Measurements from ENCODE around the gene FRMD4A.

FRMD4A gene

DNA sequence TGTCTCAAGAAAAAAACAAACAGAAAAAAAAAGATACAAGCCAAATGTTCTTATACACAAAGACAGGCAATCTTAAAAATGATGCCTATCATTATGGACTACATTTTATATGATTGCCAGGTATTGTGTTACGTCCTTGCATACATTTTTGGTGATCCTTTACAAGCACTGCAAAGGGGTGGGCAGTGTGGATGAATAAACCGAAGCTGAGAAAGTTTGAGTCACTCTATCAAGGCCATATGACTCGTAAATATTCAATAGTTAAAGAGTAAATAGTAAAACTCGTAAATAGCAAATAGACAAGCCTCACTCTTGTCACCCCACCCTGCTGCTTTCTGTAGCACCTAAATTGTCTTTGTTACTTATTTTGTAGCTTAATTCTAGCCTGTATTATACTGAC, 326.2 kb downstream of the FRMD4A start:
- DNase-seq: no peak

DNA sequence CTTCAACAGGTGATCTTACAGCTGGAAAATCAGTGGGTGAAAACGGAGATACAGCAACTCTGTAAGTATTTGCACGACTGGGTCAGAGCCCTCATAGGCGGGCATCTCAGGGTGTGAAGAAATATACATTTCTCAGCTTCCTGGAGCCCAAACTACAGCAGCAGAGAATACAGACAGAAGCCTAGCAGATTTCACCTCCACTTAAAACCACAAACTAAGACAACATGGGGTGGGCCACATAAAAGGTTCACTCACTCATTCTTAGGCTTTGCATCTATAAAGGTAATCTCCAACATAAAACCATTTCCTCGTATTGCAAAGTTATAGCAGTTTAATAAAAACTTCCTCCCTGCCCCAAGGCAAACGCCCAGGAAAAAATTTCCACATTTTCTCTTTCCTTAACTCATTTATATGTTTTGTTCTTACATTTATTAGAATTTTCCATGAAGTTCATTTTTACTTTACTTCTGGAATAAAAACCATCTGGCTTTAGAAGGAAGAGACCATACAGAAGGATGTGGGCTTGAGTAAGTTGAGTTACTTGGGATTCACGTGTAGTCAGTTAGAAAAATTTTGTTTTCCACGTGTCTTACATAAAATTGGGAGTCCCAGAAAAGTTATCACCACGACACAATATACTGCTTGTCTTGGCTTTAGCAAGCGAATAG, 327.1 kb downstream of the FRMD4A start:
- no peak for DNase-seq

DNA sequence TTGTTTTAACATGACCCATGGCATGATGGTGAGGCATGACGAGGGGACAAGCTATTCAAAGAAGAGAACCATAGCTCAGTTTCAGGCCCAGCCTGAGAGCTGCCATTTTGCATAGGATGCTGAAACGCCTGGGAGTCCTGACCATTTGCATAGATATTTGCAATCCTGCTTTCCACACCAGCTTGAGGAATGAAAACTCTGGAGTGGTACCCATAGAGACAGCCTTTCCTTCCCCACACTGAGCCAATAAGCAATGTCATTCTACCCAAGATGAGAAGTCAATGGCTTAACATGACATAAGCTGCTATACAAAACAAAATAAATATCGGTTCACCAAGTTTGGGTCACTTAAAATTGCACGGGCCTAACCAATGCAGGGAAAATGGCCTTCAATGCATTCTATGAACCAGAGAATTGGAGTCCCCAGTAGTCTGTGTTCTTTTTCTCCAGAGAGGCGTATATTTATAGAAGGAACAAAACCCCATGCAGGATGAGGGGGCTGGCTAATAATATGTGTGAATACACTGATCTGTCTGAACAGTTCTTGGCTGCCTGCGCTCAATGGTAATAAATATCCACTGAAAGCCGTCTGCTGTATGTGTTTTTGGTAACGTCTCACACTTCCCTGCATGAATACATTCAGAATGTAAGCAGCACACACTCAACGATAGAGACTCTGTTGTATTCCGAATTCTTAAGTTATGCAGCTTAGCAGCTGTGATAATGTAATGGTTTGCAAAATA, 329.3 kb downstream of the FRMD4A start:
- no peak for DNase-seq

DNA sequence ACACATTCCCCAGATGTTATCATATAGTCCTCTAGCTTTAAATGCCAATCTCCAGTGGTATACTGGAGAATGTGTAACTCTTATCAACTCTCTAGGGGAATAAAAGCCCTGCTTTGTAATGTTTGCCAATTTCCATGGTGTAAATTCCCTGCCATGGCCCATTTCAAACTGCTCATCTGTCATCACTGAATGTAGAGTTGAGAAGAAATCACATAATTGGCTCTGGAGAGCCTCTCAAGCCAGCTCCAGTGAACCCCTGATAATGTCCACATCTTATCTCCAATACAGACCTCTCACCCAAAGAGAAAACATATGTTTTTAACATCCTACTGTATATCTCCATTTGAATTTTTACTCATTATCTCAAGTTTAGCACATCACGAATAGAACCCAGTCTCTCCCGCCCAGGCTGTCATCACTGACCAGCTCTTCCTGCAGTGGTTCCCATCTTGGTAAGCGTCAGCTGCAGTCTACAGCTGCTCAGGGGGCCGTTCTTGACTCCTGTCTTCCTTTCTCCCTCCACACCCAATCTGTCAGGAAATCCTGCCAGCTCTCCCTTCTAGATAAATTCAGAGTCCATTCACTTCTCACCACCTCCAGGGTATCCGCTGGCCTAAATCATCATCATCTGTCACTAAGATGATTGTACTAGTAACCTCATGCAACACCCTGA, 332.4 kb downstream of the FRMD4A start:
- DNase-seq: peak; percentile 38

DNA sequence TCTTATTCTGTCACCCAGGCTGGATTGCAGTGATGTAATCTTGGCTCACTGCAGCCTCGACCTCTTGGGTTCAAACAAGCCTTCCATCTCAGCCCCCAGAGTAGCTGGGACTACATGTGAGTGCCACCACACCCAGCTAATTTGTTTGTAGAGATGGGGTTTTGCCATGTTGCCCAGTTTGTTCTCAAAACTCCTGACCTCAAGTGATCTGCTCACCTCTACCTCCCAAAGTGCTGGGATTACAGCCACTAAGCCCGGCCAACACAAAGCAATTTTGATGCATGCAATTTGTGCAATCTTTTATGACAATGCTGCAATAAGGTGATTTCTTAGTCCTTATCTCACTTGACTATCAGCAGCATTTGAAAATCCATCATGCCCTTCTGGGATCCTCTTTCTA, 333.1 kb downstream of the FRMD4A start:
- no peak for DNase-seq

DNA sequence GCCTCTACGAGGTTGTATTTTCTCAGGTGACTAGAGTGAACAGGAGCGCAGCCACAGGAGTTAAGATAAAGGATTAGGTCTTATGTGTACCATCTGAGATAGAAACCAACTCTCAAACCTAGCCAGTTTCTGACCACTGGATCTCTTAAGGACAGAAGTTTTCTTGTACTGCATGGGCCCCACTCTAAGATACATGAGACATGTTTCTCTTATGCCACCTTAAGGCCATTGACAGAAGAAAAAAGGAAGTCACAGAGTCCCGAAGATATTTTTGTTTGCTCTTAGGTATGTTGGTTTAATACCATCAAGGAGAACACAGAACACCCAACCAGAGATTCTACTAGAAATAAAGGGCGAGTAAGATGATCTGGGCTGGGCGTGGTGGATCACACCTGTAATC, 335.8 kb downstream of the FRMD4A start:
- DNase-seq: no peak

DNA sequence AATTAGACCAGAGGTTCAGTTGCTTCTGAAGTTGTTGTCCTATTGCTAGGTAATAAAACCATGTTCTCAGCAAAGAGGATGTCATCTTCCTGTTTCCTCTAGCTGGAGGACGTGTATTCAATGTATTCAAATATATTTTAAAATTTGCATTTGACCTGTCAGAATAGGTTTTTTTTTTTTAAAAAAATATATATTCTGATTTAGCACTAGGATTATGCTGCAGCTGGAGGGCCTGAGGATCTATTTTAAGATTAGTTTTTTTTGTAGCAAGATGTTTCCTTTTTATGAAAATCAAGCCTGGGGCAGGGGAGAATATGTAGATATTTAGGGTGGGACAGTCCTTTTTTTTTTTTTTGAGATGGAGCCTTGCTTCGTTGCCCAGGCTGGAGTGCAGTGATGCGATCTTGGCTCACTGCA, 337.0 kb downstream of the FRMD4A start:
- no peak for DNase-seq

DNA sequence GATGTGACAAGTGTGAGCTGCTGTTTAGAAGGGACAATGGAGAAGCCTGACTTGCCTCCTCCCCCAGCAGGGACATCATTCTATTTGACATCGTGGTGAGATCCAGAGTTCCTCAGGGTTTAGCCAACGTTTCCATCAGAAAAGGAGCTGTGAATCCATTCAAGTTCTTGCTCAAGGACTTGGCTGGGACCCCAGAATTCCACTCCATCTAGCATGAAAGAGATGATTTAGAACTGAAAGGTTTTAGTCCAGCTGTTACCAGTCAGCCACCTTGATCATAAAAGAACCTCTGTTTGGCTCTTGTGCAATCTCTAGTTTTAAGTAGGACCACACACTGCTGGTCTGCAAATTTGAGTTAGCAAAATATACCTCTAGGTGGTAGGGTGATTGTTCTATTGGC, 337.6 kb downstream of the FRMD4A start:
- peak; percentile 97 for DNase-seq

DNA sequence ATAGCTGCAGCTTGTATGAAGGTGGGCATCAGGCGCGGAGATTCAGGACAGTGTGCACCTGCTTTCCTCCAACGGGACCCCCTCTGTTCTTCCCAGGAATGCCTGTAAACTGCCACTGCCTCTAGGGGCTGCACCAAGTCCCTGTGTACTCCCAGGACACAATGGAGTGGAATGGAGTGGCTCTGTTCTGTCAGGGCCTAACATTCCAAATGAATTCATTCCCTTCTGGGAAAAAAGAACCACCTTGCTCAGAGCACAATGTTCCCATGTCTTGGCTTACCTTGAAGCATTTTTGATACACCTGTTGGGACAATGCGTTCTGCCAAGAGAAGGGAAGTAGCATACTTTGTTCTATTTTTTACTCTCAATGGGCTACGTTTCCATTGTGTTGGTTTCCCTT, 339.4 kb downstream of the FRMD4A start:
- no peak for DNase-seq

DNA sequence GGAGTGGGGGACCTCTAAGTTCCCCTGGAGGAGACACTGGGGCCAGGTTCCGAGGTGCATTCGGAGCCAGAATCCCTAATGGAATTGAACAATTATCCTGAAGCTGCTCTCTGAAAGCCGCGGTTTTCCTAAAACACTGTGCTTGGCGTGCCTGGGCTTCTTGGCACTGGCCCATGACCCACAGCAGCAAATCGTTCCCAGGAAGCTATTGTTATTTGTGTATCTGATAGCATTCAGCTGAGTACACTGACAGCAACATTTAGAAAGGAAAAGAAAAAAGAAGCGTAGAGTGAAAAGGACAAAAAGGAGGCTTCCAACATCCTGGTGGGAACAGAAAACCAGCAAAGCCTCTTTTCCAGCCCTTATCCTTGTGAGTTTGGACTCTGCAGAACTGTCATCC, 339.8 kb downstream of the FRMD4A start:
- DNase-seq: peak; percentile 80

DNA sequence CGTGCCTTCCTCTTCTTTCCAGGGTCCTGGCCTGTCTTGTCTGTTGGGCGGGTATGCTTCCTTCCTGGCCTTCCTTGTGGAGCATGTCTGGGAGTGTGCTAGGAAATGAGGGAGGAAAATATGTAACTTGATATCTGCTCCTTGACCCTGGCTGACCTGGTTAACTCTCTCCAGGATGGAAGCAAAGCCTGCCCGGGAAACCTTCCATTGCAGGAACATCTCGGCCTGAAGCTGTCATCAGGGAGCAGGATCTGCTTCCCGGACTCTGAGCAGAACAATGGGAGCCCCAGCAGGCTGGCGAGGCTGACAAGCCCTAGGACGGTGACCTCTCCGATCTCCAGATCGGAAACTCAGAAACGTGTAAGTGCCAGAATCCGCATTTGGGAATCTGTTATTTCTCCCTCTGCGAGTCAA, 340.3 kb downstream of the FRMD4A start:
- DNase-seq: peak; percentile 45

DNA sequence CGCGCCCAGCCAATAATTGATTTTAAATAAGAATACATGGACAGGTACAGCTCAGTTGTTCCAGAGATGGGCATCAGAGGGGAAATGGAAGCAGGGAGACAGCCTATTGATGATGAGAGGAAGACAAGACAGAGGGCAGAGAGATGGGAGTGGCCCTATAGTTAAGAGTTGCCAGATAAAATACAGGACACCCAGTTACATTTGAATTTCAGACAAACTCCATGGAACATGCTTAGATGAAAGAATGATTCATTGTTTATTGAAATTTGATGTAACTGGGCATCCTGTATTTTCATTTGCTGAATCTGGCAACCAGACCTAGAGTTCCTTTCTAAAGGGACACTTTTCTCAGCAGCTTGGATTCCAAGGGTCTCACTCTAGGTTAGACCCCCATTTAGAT, 341.1 kb downstream of the FRMD4A start:
- DNase-seq: no peak

DNA sequence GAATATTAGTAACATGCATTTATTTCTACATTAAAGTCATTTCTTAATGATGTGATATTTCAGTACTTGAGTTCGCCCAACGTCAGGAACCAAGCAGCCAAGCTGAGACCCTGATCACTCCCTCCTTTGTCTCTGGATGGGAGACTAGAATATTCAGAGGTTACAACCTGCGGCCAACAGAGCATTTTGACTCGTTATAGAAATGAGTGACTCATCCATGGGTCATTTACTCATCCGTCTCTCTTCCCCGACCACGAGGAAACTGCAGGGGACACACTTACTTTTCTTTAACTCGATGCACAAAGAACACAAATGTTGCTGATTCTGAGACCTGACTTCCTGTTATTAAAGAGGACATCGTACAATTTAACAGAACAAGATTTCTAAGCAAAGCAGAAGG, 343.3 kb downstream of the FRMD4A start:
- DNase-seq: peak; percentile 86

DNA sequence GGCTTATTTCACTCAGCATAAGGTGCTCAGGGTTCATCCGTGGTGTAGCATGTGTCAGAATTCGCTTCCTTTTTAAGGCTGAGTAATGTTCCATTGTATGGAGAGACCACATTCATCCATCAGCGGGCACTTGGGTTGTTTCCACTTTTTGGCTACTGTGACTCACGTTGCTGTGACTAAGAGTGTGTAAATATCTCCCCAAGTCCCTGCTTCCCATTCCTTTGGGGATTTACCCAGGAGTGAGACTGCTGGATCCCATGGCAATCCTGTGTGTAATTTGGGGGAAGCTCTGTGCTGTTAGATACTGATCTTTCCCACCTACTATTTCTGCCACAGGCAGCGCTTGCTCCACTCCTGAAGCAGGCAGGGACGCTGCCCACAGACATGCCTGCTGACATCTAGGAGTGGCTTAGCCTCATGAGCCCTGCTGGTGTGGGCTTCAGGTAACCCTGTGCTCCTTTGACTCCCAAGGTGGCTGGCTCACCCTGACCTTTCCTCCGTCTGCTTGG, 346.0 kb downstream of the FRMD4A start:
- DNase-seq: peak; percentile 90

DNA sequence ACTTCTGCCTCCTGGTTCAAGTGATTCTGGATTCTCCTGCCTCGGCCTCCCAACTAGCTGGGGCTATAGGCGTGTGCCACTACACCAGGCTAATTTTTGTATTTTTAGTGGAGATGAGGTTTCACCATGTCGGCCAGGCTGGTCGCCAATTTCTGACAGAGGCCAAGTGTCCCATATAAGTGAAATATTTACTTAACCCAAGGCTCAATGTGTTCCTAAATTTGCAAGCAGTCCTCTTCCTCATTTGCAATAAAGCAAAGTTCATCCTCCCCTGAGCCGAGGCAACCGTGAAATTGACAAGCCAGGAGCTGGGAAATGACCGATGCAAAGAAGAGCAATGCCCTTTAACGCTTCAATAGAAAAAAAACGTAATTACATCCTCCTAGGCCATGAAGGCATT, 347.7 kb downstream of the FRMD4A start:
- no peak for DNase-seq

DNA sequence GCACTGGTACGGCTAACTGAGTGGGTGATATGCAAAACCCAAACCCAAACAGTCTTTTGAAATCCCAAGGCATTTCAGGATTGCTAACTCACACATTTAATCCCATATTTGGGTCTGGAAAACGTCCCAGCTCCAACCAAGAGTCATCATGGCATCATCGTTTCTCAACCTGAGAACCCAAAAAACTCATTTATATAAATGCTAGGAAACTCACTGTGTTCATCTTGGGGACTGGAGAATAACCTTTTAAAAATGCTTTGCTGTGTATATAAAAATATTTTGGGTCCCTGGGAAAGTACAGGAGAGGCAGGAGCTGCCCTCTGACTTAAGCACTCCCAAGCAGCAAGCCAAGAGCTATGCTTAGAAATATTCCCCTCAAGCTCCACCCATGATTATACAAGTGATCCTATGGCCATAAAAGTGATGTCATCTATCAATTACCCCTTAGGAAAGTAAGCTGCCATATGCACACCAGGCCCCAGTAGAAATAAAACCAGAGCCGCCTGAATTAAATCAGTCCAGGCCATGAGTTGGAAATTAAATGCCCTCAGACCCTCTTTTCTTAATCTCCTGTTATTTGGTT, 352.1 kb downstream of the FRMD4A start:
- peak; percentile 97 for DNase-seq

DNA sequence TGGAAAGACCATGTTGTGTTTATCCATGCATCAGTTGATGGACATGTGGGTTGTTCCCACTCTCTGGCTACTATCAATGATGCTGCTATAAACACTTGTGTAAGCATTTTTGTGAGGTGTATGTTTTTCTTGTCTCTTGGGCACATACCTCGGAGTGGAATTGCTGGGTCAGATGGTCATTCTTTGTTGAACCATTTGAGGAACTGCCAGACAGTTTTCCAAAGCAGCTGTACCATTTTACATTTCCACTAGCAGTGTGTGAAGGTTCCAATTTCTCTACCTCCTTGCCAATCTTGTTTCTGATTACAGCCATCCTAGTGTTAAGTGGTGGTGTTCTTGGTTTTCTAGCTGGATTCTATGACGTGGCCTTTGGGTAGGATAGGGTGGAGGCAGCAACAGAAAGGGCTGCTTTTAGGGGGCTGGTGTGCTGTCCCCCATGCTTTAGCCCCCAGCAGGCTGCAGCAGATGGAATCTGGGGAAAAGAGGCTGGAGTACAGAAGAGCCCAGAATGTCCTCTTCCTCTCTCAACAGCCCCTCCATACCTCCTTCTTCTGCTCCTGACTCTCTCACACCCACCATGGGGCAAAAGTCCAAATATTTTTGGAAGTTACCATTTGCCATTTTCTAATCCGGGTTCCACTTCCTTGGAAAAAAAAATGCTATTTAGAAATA, 352.7 kb downstream of the FRMD4A start:
- DNase-seq: no peak

DNA sequence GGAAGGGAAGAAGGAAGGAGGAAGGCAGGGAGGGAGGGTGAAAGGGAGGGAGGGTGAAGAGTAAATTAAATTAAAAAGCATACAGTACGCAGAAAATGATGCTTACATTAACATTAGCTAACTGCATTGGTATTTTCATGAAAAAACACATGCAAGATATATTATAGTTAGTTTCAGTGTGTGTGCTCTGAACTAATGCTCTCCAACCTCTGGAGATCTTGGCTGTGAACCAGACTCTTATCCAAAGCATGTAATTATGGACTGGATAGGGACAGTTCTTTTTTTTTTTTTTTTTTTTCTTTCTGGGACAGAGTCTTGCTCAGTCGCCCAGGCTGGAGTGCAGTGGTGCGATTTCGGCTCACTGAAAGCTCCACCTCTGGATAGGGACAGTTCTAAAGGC, 357.0 kb downstream of the FRMD4A start:
- DNase-seq: peak; percentile 89

DNA sequence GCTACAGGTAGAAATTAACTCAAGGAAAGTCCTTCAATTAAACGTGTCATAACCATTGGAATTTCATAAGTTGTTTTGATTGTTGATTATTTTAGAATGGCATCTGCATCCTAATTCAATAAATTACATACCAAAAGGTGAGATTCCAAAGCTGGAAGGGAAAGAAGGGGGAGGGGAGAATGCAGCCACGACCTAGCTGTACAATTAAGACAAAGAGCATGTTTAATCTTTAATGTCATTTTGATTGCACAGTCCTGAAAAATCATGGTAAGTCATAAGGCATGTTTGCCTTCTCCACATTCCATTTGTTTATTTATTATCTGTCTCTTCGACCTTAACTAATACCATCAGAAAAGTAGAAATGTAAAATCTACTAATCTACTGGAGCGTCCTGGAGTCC, 358.1 kb downstream of the FRMD4A start:
- DNase-seq: peak; percentile 28

DNA sequence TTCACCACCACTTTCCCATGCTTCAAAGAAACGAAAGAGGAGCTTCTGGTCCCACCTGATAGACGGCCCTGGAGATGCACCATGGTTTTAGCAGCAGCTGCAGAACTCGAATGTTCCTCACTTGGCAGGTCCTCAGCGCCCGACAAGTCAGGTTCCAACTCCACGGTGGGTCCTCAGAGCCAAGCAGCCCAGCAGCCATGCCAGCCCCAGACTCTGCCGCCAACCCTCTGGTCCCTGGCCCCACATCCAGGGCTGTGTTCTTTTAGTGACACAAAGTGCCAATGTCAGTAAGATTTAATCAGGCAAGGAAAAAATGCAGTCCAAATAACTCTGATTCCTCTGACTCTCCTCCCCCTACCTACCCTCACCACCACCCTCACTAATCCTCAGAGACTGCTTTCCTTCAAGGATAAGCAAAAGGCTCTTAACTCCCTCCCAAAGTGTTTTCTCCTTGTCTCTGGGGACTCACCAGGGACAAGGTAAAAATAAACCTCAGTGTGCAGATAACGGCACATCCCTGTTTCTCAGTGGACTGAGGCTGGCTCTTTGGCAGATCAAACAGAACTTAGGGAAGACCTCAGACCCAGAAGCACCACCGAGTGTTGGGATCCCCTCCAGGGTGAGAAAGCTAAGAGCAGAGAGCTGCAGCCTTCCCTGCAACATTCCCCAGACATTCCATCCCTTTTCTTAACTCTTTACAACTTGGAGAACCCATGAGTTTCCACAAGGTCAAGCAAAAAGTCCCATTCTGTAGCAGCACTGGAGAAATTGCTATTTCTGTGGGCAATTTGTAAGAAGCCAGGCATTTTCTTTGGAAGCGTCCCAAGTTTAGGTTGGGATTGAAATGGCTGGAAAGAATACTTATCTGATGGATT, 358.9 kb downstream of the FRMD4A start:
- peak; percentile 96 for DNase-seq

DNA sequence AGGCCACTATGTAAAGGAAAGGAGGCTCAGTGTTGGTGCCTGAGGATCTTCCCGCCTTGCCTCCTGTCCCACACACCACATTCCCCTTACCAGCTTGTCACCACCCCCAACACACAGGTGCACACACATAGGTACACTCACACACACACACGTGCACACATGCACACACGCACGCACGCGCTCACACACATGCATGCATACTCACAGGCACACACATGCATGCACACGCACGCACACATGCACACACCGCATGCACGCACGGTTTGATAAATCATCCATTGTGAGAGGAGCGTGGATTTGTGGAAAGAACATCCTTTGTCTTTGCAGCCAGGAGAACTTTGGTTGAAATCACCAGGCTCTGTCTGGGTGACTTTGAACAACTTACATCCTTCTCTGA, 359.8 kb downstream of the FRMD4A start:
- DNase-seq: no peak

Data from fibroblast of upper back skin (primary cell).